ENCODE results near the gene FAM174B.
A peak's percentile ranks its signal among the peaks of the same experiment; 100 is the strongest.

FAM174B gene

DNA sequence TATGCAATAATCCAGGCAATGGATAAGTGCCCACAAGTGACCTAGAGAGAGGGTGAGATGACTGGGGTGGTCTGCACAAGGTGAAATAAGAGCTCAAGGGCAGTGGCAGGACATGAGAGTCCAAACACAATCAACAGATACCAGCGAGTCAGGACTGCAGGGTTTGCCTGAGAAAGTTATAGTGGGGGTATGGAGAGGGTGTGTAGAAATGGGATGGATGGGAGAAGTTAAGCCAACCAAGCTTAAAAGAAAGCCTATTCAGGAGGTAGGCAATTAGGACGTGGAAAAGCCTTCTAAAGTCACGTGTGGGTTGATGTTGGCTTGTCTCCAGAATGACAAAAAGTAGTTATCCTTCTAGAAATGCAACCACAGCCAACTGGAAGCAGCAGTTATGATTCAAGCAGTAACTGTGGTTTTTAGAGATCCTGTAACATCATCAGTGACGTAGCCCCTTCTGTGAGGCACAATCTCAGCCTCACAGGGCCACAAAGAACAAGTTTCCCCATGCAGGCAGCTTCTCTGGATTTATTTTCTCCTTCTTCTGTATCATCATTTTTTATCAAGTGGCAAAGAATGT, 56.1 kb downstream of the FAM174B start:
- DNase-seq = no peak

DNA sequence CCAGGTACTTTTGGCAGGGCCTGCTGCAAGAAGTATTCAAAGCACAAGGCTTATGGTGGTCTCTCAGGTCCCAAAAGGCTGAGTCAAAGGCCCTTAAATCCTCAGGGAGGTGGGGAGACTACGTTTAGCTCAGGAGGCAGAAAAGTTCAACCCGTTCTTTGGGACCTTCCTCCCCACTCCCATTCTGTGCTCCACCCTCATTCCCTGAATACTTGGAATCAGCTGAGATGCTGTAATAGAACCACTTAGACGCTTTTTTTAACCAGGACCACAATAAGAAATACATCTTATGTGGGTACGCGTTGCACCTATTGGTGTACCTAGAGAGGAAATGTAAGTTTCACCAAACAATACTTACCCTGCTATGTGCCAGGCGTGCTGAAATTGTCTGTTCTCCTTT, 58.0 kb downstream of the FAM174B start:
- no peak for DNase-seq

GRCh38 chr15:92596623-92597022, 59.0 kb downstream of the FAM174B start:
- no peak for DNase-seq

DNA sequence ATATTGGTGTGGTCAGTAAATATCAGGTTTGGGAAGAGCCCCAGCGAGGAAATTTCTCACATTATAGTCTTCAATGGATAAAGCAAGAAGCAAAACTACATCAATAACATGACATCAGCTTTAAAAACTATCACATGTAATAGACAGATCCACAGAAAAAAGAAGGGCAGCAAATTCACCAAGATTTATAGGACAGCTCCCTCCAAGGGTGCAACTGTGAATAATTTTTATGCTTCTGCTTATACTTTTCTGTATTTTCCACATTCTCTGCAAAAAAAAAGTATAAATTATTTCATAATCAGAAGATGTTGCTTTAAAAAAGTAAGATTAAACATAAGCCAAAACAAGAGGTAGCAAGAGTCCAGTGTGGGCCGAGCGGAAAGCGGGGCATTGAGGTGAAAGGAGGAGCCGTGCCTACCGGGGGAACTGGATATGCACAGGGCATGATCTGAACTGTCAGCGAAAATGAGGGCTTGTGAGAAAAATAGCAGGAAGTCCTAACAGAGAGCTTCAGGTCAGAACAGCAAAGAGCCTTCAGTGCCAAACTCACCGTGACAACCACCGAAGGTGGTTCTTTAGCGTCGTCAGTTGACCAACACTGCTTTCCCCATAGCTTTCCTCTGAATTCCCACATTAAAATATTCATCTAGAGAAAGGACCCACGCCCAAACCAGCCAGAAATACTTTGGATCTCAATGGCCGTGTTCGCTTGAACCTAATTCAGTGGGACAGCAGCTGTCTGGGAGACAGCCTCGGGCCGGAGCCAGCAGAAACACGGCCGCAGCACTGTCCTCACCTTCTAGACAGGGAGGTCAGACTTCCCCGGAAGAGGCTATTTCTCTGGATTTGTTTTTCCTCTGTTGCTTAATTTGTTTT, 59.8 kb downstream of the FAM174B start:
- DNase-seq = no peak

DNA sequence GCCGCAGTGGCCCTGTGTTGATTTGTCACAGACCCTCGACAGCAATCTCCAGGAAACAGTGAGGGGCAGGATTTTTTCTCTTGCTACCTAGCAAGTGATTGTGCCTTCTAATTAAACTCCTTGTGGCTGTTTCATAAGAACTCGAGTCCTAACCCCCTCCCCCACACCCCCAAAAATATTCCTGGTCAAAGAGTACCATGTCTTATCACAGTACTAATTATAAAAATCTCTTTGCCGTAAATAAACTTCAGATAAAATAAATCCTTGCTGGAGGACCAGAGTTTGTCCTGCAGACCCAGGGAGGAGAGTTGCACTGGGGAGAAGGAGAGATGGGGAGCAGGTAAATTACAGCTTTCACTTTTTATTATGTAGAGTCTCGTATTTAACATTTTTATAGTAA, 64.3 kb downstream of the FAM174B start:
- no peak for DNase-seq

DNA sequence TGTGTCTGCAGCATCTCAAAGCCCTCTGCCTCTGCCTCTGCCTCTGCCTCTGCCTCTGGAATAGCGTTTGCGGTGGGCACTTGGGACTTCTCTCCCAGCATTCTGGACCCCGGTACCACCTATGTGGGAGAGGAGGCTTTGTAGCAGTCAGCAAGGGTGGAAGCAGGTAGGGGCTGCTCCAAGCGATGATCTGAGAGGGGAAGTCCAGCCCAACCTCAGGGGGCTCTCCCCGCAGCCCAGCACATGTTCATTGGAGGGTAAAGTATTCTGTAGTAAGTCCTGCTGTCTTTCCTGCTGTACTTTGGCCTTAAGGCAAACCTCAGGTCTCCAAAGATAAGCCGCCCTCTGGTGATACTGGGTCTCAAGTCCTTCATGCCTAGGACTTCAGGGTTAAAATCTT, 68.6 kb downstream of the FAM174B start:
- no peak for DNase-seq

- no peak for DNase-seq
Observed at GRCh38 chr15:92586383-92586942, 69.1 kb downstream of the FAM174B start.

GRCh38 chr15:92584105-92584504, 71.5 kb downstream of the FAM174B start:
- no peak for DNase-seq

GRCh38 chr15:92583096-92584034, 72.2 kb downstream of the FAM174B start:
- no peak for DNase-seq

GRCh38 chr15:92582206-92582605, 73.4 kb downstream of the FAM174B start:
- DNase-seq = peak; percentile 49

DNA sequence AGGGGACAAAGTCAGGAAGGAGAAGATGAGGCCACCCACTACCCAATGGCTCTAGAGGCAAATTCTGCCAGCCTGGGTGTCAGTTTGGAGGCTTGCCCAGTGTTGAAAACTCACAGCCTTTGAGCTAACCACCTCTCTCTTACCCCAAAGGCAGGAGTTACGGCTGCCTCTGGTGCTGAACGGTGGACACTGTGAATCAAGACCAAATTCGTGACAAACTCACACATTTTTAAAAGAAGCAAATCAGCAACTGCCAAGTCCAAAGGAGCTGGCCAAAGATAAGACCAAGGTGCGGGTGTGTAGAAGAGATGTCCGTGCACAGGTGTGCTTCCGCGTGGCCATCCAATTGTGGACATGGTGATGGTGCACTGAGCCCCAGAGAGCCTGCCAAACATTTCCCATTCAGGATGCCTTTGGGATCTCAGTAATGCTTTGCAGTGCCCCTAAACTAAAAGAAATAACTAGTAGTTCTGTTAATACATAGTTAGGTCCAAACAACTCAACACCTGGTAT, 74.6 kb downstream of the FAM174B start:
- DNase-seq = no peak

DNA sequence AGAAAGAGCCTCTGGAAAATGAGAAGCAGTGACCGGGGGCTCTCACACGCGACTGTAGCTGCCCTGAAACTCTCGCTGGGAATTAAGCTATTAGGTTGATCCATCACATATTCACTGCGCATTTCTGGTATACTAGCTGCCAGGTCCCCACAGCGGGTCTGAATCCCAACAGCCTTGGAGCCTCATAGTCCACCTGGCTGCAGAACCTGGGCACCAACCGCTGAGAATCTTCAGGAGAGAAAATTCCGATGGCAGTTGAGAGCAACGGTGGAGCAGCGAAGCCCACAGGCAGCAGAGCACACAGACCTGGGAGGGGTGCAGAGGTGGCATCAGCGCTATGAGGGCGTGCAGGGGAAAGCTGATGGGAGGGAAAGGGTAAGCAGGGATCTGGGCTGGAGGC, 75.1 kb downstream of the FAM174B start:
- peak; percentile 5 for DNase-seq

GRCh38 chr15:92579931-92580470, 75.6 kb downstream of the FAM174B start:
- DNase-seq = peak; percentile 10

- peak; percentile 11 for DNase-seq
Observed at GRCh38 chr15:92579486-92579885, 76.1 kb downstream of the FAM174B start.

DNA sequence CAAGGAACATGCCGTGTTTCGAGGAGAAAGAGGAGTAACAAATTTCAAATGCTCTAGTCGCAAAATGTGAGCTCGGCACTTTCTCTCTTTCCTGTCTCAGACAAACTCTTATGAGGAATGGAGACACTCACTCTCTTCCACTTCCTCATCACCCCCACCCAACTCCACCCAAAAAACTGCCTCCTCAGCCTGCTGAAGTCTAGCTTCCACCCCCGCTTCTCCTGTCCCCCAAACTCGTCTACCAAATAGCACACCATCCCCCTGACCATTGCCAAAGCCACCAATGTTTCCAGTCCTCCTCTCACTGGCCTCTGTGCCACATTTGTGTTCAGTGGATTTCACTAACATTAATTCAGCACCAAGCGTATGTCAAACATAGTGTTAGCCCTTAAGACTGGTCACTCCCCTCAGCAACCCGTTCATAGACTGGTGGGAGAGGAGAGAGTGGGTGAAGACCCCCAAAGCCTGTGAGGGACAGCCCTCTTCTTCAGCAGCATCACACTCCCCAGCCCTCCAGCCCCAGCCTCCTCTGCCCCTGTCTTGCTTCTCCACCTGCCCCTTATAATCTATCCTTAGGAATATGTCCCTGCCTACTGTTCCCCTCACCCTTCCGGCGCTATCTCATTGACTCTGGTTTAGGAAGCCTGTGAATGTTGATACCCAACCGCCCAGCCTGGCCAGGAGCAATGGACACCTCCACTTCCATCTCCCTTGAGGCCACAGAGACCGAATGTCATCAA, 77.3 kb downstream of the FAM174B start:
- DNase-seq = peak; percentile 7

GRCh38 chr15:92576597-92577200, 78.9 kb downstream of the FAM174B start:
- DNase-seq = peak; percentile 6

DNA sequence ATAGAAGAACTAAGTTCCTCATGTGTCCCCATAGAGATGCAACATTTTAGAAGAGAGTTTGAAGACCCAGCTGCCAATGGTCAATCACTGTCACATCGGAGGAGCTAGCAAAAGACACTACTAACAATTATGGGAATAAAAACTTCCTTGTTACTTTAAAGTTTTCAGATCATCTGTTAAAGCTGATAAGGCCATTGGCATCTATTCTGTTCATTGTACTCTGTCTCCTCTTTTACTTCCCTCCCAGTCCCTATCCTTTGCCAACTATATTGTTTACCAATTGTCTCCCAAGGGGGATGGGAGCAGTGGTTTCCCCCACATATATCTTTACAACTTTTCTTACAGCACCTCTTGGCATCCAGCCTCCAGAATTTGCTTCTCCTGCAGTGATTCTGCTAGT, 81.0 kb downstream of the FAM174B start:
- peak; percentile 2 for DNase-seq

- peak; percentile 8 for DNase-seq
Observed at GRCh38 chr15:92574161-92574560, 81.4 kb downstream of the FAM174B start.

GRCh38 chr15:92571824-92572223, 83.8 kb downstream of the FAM174B start:
- peak; percentile 16 for DNase-seq

DNA sequence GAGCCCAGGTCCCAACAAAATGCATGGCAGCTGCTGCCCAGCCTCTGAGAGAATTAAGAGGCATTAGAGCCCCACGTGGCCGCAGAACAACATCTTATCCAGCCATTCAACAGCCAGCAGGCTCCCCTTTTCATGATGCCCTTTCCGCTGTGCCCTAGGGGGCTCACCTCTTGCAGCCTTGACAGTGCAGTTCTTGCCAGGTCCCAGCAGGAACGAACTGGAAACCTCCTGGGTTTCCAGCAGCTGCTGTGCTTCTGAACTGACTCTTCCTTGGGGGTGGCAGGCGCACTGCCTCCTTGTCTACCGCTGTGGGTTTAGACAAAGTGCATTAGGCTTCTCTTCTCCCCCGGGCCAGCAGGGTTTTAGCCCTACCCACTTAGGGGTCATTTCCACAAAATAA, 85.2 kb downstream of the FAM174B start:
- no peak for DNase-seq

- no peak for DNase-seq
Observed at GRCh38 chr15:92569778-92570177, 85.8 kb downstream of the FAM174B start.

All from right hindlimb (tissue), 1 donor.